Measurements from ENCODE around the gene CHRNA10. TPM values are rescaled to one million over a fixed set of nuclear protein-coding genes. Genes with fewer than 3 reads are reported as not detected.

CHRNA10 gene, protein sequence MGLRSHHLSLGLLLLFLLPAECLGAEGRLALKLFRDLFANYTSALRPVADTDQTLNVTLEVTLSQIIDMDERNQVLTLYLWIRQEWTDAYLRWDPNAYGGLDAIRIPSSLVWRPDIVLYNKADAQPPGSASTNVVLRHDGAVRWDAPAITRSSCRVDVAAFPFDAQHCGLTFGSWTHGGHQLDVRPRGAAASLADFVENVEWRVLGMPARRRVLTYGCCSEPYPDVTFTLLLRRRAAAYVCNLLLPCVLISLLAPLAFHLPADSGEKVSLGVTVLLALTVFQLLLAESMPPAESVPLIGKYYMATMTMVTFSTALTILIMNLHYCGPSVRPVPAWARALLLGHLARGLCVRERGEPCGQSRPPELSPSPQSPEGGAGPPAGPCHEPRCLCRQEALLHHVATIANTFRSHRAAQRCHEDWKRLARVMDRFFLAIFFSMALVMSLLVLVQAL
- total RNA-seq, result 1 to 10 TPM in 1 of 2 donors, under 1 TPM in 1; 0.56 to 1.7 TPM
- under 1 TPM; 0.10 to 0.16 TPM for polyA plus RNA-seq

DNA sequence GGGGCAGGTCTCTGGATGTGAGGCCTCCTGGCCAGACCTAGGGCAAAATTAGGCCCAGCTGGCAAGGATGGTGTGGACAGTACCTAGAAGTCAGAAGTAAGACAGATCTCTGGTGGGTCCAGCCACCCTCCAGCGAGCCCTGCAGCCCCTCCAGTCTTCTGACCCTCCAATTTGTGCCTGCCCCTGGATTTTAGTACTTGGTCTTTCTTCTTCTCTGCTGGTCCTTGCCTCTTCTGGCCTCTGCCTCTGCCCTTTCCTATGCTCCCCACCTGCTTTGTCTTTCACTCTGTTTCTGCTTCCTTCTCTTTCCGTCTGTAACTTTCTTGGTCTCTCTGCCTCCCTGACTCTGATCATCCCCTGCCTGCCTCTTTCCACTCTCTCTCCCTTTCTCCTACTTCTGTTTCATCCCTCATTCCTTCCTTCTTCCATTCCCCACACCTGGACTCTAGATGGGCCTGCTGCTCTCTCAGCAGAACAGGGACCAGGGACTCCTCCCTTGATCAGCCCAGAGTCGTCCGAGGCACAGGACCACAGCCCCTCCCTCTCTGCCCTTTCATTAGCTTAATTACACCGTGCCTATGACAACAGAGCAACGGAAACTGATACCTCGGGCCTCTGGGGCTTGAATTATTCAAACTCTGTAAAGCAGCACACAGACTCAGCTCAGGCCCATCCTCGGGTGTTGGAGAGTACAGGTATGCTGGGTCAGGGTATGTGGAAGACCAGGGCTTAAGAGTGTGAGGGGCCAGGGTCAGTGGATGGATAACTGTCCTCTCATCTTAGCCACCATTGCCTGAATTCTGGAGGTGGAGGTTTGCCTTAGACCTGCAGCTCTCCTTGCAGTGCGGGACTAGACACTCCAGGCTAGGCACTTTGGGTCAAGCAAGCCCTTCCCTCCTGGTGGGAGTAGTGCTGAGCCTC is at the start of gene CHRNA10:
TSS of gene CHRNA10 (minus strand) at position 51 of the 921 bp plus-strand sequence. CDS start 72 bp downstream, outside the sequence.
- Histone ChIP-seq H3K9ac (ENCODE audit: low read depth in 1 of 2, low read length in 2 of 2) (no peak within 1 kb of the TSS), H3K36me3 (ENCODE audit: control insufficient read depth in 4 of 4, insufficient read depth in 3 of 4, low read depth in 1 of 4, low read length in 3 of 4) (peaks cover 14 to 77% (median 45%) of the 10 kb centered on the region in 4 donors), H3K27me3 (ENCODE audit: control insufficient read depth in 4 of 4, insufficient read depth in 4 of 4, low read length in 3 of 4) (no peaks in the 10 kb centered on the region), H3K4me1 (ENCODE audit: control insufficient read depth in 4 of 4, insufficient read depth in 4 of 4, low read length in 3 of 4) (no peaks in the 10 kb centered on the region), H3K4me3 (ENCODE audit: low read depth in 1 of 3, low read length in 3 of 3) (no peak within 1 kb of the TSS), H3K9me3 (ENCODE audit: control insufficient read depth in 4 of 4, low read length in 3 of 4) (no peaks in the 10 kb centered on the region), H3K27ac (ENCODE audit: low read depth in 1 of 2, low read length in 2 of 2) (no peak within 1 kb of the TSS)
- 92% methylated on average over 9 of the region's 9 CpGs for WGBS
- no peak for TF ChIP-seq SP1 (IDR thresholded peaks at IDR 0.05)
- no peak for TF ChIP-seq FOXA1 (IDR thresholded peaks at IDR 0.05)
- TF ChIP-seq YY1 (IDR thresholded peaks at IDR 0.05), result no peak
- TF ChIP-seq RAD21 (IDR thresholded peaks at IDR 0.05), result no peak
- TF ChIP-seq, protein P1, sequence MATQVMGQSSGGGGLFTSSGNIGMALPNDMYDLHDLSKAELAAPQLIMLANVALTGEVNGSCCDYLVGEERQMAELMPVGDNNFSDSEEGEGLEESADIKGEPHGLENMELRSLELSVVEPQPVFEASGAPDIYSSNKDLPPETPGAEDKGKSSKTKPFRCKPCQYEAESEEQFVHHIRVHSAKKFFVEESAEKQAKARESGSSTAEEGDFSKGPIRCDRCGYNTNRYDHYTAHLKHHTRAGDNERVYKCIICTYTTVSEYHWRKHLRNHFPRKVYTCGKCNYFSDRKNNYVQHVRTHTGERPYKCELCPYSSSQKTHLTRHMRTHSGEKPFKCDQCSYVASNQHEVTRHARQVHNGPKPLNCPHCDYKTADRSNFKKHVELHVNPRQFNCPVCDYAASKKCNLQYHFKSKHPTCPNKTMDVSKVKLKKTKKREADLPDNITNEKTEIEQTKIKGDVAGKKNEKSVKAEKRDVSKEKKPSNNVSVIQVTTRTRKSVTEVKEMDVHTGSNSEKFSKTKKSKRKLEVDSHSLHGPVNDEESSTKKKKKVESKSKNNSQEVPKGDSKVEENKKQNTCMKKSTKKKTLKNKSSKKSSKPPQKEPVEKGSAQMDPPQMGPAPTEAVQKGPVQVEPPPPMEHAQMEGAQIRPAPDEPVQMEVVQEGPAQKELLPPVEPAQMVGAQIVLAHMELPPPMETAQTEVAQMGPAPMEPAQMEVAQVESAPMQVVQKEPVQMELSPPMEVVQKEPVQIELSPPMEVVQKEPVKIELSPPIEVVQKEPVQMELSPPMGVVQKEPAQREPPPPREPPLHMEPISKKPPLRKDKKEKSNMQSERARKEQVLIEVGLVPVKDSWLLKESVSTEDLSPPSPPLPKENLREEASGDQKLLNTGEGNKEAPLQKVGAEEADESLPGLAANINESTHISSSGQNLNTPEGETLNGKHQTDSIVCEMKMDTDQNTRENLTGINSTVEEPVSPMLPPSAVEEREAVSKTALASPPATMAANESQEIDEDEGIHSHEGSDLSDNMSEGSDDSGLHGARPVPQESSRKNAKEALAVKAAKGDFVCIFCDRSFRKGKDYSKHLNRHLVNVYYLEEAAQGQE (IDR thresholded peaks at IDR 0.05), result no peak
- TF ChIP-seq JUND (IDR thresholded peaks at IDR 0.05), result no peak
- no peak for TF ChIP-seq ZBTB33 (IDR thresholded peaks at IDR 0.05)
- no peak for DNase-seq (ENCODE audit: low spot score)

- Histone ChIP-seq H3K4me1 (ENCODE audit: control insufficient read depth in 4 of 4, insufficient read depth in 4 of 4, low read length in 3 of 4) (peaks cover 2 to 25% (median 22%) of the 10 kb centered on the region in 4 donors), H3K9me3 (ENCODE audit: control insufficient read depth in 4 of 4, low read length in 3 of 4) (no peaks in the 10 kb centered on the region), H3K27ac (ENCODE audit: low read depth in 1 of 2, low read length in 2 of 2) (no peak overlapping the region), H3K4me3 (ENCODE audit: low read depth in 1 of 3, low read length in 3 of 3) (no peak overlapping the region), H3K36me3 (ENCODE audit: control insufficient read depth in 4 of 4, insufficient read depth in 3 of 4, low read depth in 1 of 4, low read length in 3 of 4) (peaks cover 11 to 47% (median 30%) of the 10 kb centered on the region in 4 donors), H3K9ac (ENCODE audit: low read depth in 1 of 2, low read length in 2 of 2) (no peak overlapping the region), H3K27me3 (ENCODE audit: control insufficient read depth in 4 of 4, insufficient read depth in 4 of 4, low read length in 3 of 4) (no peaks in the 10 kb centered on the region)
- 43% methylated on average over 6 of the region's 6 CpGs for WGBS
- TF ChIP-seq RAD21 (IDR thresholded peaks at IDR 0.05) (peak in 1 of 2 donors; percentile 9), HNF4A (conservative IDR thresholded peaks at IDR 0.05) (peak; percentile 80 to 85), RXRA (IDR thresholded peaks at IDR 0.05) (peak; percentile 46 to 56), YY1 (IDR thresholded peaks at IDR 0.05) (no peak), HNF4G (IDR thresholded peaks at IDR 0.05) (peak; percentile 52), TAF1 (conservative IDR thresholded peaks at IDR 0.05) (no peak), GABPA (IDR thresholded peaks at IDR 0.05 in 1 of 2, conservative IDR thresholded peaks at IDR 0.05 in 1 of 2) (no peak), SP1 (IDR thresholded peaks at IDR 0.05) (peak; percentile 55)
- TF ChIP-seq, protein P2, sequence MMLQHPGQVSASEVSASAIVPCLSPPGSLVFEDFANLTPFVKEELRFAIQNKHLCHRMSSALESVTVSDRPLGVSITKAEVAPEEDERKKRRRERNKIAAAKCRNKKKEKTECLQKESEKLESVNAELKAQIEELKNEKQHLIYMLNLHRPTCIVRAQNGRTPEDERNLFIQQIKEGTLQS (IDR thresholded peaks at IDR 0.05), result peak; percentile 17
- TF ChIP-seq, protein P1 (IDR thresholded peaks at IDR 0.05), result no peak
- no peak for DNase-seq (ENCODE audit: low spot score)
These were observed 41.1 kb upstream of the CHRNA10 start for GRCh38 chr11:3712274-3712673.

Measured in liver (tissue), 9 donors.